Dermis blood vessel endothelial cell (primary cell): ENCODE measurements around the gene NDEL1. TPM values are rescaled to one million over a fixed set of nuclear protein-coding genes. Genes with fewer than 3 reads are reported as not detected.

ENCODE experiments used
- DNase-seq: peaks from one replicate; pipeline ENCODE4 v3.0.0; 2010
- total RNA-seq: library from RNA; depleted of rRNA; stranded (reverse); fragments of >200 nt; gene quantifications from 2 replicates; pipeline ENCODE4 v1.2.3, GENCODE V29; 2014

NDEL1 gene
- total RNA-seq, 1 donor from 2014 or later = 47.6 TPM

GRCh38 chr17:8459107-8459506 is 23.4 kb downstream of the NDEL1 start:
- no peak for DNase-seq

DNA sequence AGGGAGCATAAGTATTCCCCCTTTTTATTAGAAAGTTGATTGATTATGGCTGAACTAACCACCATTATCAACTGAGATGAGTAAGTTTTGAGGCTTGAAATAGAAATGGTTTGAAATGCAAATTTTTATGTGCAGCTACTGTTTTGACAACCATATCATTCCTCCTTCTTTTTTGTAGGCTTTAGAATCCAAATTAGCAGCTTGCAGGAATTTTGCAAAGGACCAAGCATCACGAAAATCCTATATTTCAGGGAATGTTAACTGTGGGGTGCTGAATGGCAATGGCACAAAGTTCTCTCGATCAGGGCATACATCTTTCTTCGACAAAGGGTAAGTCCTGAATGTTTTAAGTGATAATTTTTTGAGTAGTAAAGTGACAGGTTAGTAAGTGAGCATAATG is 24.1 kb downstream of the NDEL1 start:
- DNase-seq = no peak

DNA sequence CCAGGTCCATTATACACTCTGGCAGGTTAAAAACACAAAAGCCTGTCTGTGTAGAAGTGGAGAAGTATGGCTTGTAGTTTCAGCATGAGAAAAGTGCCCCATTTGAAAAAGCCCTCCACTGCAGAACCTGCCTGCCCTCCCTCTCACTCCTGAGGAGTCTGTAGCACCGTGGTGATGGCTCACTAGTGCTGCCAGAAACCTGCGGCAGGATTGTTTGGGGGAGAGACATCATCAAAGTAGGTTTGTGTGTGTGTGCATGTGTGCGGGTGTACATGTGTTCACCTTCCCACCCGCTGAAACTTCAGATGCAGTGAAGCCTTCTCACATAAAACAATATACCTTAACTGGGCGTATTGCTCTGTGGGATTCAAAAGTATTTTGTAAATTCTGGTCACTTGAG is 26.9 kb downstream of the NDEL1 start:
- DNase-seq = no peak

DNA sequence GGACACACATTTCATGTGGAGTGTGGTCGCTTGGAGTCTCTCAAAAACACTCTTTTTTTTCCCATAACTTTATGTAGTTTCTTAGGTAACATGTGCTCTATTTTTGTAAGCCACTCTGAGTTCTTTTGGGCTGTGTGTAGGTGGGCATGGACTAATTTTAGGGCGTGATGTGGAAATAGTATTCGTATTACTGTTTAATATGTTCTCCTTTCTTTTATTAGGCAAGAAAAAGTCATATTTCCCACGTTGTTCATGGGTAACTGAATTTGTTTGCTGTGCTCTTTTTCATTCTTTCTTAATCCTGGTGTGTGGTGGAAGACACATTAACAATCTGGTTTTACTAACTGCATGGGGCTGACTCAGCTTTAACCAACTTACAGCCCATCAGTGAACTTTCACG is 27.4 kb downstream of the NDEL1 start:
- DNase-seq = no peak

DNA sequence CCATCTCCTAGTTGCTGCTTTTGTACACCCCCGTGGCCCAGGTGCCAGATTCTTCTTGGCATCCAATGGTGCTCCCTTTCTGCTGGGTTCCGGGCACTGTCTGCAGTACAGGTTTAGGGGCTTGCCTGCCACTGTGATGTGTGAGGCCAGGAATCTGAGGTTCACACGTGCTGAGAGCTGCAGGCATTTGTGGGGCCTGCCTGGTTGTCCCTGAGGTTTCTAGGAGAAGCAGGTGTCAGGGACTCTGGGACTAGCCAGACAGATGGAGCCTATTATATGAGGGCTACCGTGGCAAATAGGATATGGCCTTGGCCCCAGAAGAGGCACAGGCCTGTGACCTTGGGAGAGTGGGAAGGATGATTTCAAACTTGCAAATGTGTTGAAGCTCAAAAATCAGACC is 29.3 kb downstream of the NDEL1 start:
- no peak for DNase-seq

DNA sequence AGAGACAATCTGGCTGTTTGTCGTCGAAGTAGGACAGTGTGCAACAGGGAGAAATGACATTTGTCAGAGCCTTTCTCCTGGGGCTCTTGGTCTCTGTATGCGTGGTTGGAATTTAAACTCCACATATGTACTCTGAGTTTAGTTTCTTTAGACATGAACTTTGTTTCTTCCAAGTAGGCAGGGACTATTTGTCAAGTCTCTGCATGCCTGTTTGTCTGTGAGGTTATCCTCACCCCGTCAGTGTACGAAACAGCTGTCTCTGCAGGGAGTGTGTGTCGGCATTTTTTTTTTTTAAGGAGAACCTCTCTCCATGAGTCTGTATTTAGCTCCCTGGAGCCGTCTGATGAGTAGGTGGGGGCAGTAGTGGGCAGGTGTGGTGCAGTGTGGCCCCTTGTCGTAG is 29.7 kb downstream of the NDEL1 start:
- no peak for DNase-seq

- DNase-seq = no peak
These were observed 30.1 kb downstream of the NDEL1 start for GRCh38 chr17:8465759-8466158.

- no peak for DNase-seq
These were observed 30.8 kb downstream of the NDEL1 start for GRCh38 chr17:8466456-8466855.

GRCh38 chr17:8466873-8467272 is 31.2 kb downstream of the NDEL1 start:
- no peak for DNase-seq

- no peak for DNase-seq
These were observed 31.8 kb downstream of the NDEL1 start for GRCh38 chr17:8467527-8467926.

GRCh38 chr17:8468127-8468526 is 32.4 kb downstream of the NDEL1 start:
- no peak for DNase-seq

GRCh38 chr17:8468980-8469379 is 33.3 kb downstream of the NDEL1 start:
- no peak for DNase-seq

DNA sequence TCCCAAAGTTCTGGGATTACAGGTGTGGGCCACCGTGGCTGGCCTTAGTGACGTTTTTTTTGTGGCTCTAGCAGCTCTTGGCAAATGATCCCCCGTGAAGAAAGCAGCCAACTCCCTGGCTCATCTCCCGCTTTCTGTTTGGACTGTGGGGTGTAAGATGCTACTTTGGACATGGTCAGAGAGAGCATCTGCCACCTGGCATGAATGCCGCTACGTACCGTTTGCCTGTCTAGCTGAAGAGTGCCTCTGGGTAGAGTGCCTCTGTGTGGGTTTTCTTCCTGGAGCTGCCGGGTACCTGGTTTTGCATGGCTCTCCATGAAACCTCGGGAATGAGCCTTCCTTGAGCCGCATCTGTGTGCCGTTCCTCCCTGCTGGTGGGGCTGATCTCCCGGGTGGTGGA is 34.3 kb downstream of the NDEL1 start:
- DNase-seq = no peak

- DNase-seq = peak; percentile 33
These were observed 34.9 kb downstream of the NDEL1 start for GRCh38 chr17:8470447-8471047.

DNA sequence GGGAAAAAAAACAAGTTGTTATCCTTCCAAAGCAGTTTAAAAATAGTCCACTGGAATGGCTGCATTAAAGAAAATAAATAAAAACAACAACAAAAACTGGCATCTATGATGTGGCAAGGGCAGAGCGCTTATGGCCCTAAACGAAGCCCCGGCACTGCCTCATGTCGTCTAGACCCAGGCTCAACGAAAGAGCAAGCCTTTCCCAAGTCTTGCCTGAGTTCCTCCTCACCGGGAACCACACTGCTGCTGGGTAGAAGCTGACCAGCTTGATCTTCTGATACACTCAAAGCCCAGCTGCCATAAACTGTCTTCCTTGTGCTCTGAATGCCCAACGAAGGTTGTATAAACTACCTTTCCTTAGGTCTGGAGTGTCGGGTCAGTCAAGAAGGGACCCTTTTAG is 37.0 kb downstream of the NDEL1 start:
- DNase-seq = no peak

GRCh38 chr17:8473451-8474192 is 37.9 kb downstream of the NDEL1 start:
- DNase-seq = no peak

DNA sequence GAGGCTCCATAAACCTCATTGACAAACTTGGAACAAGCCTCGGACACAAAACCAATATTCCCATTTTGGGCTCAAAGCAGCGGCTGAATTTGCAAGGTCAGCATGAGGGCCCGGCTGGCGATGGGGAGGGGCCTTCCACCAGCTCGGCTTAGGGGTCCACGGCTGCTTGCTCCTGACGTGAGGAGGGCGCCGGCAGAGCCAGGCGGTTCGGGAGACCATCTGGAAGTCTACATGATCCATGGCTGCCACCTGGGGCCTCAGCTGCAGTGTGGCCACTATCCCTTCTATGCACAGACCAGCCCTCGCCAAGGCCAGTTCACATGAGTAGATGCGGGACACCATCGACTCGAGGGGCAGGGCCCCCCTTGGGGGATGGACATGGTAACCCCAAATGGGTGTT is 39.1 kb downstream of the NDEL1 start:
- DNase-seq = no peak

DNA sequence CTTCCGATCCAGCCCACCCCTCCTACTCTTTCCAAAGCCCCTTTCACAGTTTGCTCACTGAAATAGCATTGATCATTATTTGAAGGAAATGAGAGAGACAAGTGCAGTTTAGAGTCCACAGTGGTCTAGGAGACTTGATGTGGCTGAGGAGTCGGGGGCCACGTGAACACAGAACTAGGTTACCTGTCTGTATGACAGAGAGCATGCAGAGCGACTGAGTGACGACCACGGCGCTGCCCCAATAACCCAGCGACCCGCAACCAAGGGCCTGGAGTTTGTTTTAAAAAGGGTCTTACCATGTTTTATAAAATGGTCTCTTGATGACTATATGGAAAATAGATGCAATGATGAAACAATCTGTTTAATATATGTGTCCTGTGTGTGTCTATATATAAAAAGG is 39.5 kb downstream of the NDEL1 start:
- DNase-seq = no peak

DNA sequence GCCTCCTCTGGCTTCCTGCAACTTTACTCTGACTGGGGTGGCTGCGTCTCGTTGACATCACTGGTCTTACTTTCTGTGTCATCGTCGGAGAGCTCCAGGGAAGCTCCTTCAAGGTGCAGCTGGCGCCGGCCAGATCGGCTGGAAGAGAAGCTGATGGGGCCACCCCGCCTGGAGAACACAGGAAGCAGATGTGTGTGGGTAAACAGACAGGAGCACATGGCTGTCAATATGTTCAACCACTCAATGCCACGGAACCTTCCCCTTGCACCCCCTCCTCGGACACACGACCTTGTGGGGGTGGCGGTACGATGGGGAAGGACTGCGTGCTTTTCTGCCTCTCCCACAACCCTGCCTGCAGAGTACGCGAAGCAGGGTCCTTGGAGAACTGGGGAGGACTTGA is 40.1 kb downstream of the NDEL1 start:
- DNase-seq = no peak

DNA sequence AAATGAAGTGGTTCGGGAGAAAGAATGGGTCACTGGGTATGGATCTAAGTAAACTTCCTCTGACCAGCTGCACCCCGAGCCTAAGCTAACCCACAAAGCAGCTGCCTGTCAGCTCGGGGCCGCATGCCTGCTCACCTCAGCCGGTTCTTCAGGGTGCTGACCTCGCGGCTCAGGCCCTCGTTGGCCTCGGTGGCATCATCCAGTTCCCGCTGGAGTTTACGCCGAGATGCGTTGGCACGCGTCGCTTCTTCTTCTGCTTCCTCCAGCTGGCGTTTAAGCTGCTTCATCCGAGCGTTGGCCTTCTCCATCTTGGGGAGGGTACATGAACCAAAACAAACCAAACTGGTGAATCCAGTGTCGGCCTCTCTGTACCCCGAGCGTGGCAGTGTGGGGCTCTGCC is 41.1 kb downstream of the NDEL1 start:
- DNase-seq = no peak

GRCh38 chr17:8477171-8477570 is 41.5 kb downstream of the NDEL1 start:
- no peak for DNase-seq

DNA sequence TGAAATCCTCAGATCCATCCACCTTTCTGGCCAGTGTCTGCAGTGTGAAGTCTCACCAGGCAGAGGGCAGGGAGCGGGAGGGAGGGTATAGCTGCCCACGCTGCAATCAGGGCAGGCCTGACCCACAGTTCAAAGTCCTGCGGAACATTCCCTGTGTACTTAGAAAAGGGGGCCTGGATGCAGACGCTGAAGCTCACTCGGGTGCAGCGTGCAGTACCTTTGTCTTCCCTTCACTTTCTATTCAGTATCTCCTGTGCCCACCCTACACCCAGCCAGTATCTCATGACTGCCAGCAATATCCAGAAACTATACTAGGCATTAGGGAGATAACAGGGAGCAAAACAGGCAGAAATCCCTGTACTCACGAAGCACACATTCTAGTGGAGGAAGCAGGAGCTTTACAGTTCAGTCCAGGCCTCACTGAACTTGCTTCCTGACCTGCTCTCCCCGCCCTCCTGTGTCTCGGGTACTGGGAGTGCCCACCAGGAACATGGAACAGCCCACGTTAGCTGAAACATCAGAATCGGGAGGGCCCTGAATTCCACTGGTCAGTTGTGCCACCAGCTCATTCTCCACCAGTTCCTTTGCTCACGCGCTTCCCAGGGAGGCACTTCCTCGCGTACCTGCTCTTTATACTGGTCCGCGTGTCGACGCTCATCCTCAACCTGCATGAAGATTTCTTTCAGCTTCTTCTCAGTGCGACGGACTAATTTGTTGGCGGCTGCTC is 42.2 kb downstream of the NDEL1 start:
- no peak for DNase-seq

GRCh38 chr17:8479431-8479947 is 43.8 kb downstream of the NDEL1 start:
- no peak for DNase-seq
